Fibroblast of lung (primary cell): ENCODE results near the gene IL1RN. TPM values are rescaled to one million over a fixed set of nuclear protein-coding genes. Genes with fewer than 3 reads are reported as not detected.

Experiments
- DNase-seq, 2 donors: peaks; one replicate each; pipeline versions ENCODE4 v3.0.0 to v3.0.0-alpha.2; 2010; ENCODE audit warnings: low read depth in 2 of 2
- H2AFZ ChIP-seq: 2 replicates; pipeline ENCODE4 v1.5.1; 2012; ENCODE audit warnings: low read length, control low read depth, inconsistent platforms
- H3K27ac ChIP-seq: 2 replicates; pipeline ENCODE4 v1.5.1; 2011; ENCODE audit warnings: low read length, control low read depth; ENCODE audit not compliant: insufficient read depth
- H3K27me3 ChIP-seq: 2 replicates; pipeline ENCODE4 v1.5.1; 2011; ENCODE audit warnings: mild to moderate bottlenecking, low read length; ENCODE audit not compliant: control insufficient read depth, insufficient read depth
- H3K36me3 ChIP-seq: 2 replicates; pipeline ENCODE4 v1.5.1; 2011; ENCODE audit warnings: low read length; ENCODE audit not compliant: control insufficient read depth, insufficient read depth
- H3K4me1 ChIP-seq: 2 replicates; pipeline ENCODE4 v1.5.1; 2011; ENCODE audit warnings: low read length; ENCODE audit not compliant: control insufficient read depth, insufficient read depth; ENCODE audit errors: extremely low read depth
- H3K4me2 ChIP-seq: 2 replicates; pipeline ENCODE4 v1.5.1; 2011; ENCODE audit warnings: low read length, control low read depth; ENCODE audit not compliant: insufficient read depth; ENCODE audit errors: extremely low read depth
- H3K4me3 ChIP-seq, 4 experiments: fragments of 200-600 bp in 1 of 4; sonication (generic) in 1 of 4; replicated peaks in 1 of 4; 2 replicates each; pipeline ENCODE4 v1.5.1; 2011 to 2016; ENCODE audit warnings: low read length in 4 of 4, low read depth in 3 of 4, mild to moderate bottlenecking in 3 of 4, control low read depth in 2 of 4, inconsistent platforms in 1 of 4, mixed read lengths in 1 of 4; ENCODE audit not compliant: insufficient read depth in 1 of 4; ENCODE audit errors: control extremely low read depth in 1 of 4
- H3K79me2 ChIP-seq: 2 replicates; pipeline ENCODE4 v1.5.1; 2012; ENCODE audit warnings: mild to moderate bottlenecking, low read length, inconsistent platforms; ENCODE audit not compliant: control insufficient read depth, insufficient read depth
- H3K9ac ChIP-seq: 2 replicates; pipeline ENCODE4 v1.5.1; 2011; ENCODE audit warnings: mild to moderate bottlenecking, low read length, control low read depth; ENCODE audit not compliant: insufficient read depth
- H3K9me3 ChIP-seq: 2 replicates; pipeline ENCODE4 v1.5.1; 2012; ENCODE audit warnings: low read depth, low read length; ENCODE audit not compliant: control insufficient read depth, insufficient read depth
- H4K20me1 ChIP-seq: 2 replicates; pipeline ENCODE4 v1.5.1; 2011; ENCODE audit warnings: low read length; ENCODE audit not compliant: control insufficient read depth, insufficient read depth; ENCODE audit errors: extremely low read depth
- CTCF ChIP-seq, 2 donors: IDR thresholded peaks in 1 of 2; conservative IDR thresholded peaks in 1 of 2; 1 replicate in 1 of 2; 2 replicates in 1 of 2; pipeline ENCODE4 v1.5.1; 2011 to 2012; ENCODE audit warnings: low read length in 2 of 2, control low read depth in 1 of 2, inconsistent platforms in 1 of 2, low read depth in 1 of 2, mild to moderate bottlenecking in 1 of 2
- EZH2 ChIP-seq: IDR thresholded peaks from 2 replicates; pipeline ENCODE4 v1.5.1; 2012; ENCODE audit warnings: low read length, control low read depth, mild to moderate bottlenecking; ENCODE audit errors: missing control alignments
- polyA plus RNA-seq, 2 donors: library from polyadenylated mRNA; depleted of rRNA in 1 of 2; stranded (reverse) in 1 of 2; unstranded in 1 of 2; fragments of >200 nt; gene quantifications; 2 replicates each; pipeline ENCODE4 v1.2.1, GENCODE V29; 2011 to 2012; ENCODE audit warnings: missing spikeins in 1 of 2
- total RNA-seq: library from RNA; depleted of rRNA; stranded (reverse); fragments of >200 nt; gene quantifications from 2 replicates; pipeline ENCODE4 v1.2.1, GENCODE V29; 2014

Gene IL1RN
- total and polyA plus RNA-seq, 2 donors (not counting 1 experiment from before 2014, with no cell fraction given): 0.06 TPM; not detected in 1

- TF ChIP-seq CTCF (conservative IDR thresholded peaks at IDR 0.05 in 1 of 2, IDR thresholded peaks at IDR 0.05 in 1 of 2; ENCODE audit: low read depth in 1 of 2, low read length in 2 of 2) (no peak), EZH2 (no peak)
- no peak for DNase-seq
- Histone ChIP-seq H3K9me3 (no peaks in the 10 kb centered on the region), H3K4me1 (no peaks in the 10 kb centered on the region), H3K4me2 (no peak overlapping the region), H3K36me3 (no peaks in the 10 kb centered on the region), H3K27me3 (peaks cover 2% of the 10 kb centered on the region), H4K20me1 (no peaks in the 10 kb centered on the region), H3K79me2 (no peaks in the 10 kb centered on the region), H3K9ac (no peak overlapping the region), H2AFZ (no peak overlapping the region), H3K4me3 (no peak overlapping the region), H3K27ac (no peak overlapping the region)
Observed at GRCh38 chr2:113149553-113150257, 22.3 kb downstream of the IL1RN start.

- H2AFZ ChIP-seq: no peak overlapping the region
- peaks cover 2% of the 10 kb centered on the region for H3K27me3 ChIP-seq
- H4K20me1 ChIP-seq: no peaks in the 10 kb centered on the region
- H3K27ac ChIP-seq: no peak overlapping the region
- TF ChIP-seq EZH2 (no peak), CTCF (conservative IDR thresholded peaks at IDR 0.05 in 1 of 2, IDR thresholded peaks at IDR 0.05 in 1 of 2; ENCODE audit: low read depth in 1 of 2, low read length in 2 of 2) (no peak)
- no peaks in the 10 kb centered on the region for H3K36me3 ChIP-seq
- no peaks in the 10 kb centered on the region for H3K4me1 ChIP-seq
- no peak overlapping the region for H3K4me3 ChIP-seq
- H3K79me2 ChIP-seq: no peaks in the 10 kb centered on the region
- H3K9me3 ChIP-seq: no peaks in the 10 kb centered on the region
- H3K9ac ChIP-seq: no peak overlapping the region
- H3K4me2 ChIP-seq: no peak overlapping the region
- no peak for DNase-seq
Observed at GRCh38 chr2:113150258-113150601, 22.8 kb downstream of the IL1RN start.

GRCh38 chr2:113155331-113155730, 27.9 kb downstream of the IL1RN start:
- H4K20me1 ChIP-seq: no peaks in the 10 kb centered on the region
- H3K27me3 ChIP-seq: no peaks in the 10 kb centered on the region
- H3K9me3 ChIP-seq: no peaks in the 10 kb centered on the region
- TF ChIP-seq CTCF (conservative IDR thresholded peaks at IDR 0.05 in 1 of 2, IDR thresholded peaks at IDR 0.05 in 1 of 2; ENCODE audit: low read depth in 1 of 2, low read length in 2 of 2) (no peak), EZH2 (no peak)
- H2AFZ ChIP-seq: no peak overlapping the region
- H3K27ac ChIP-seq: no peak overlapping the region
- H3K36me3 ChIP-seq: no peaks in the 10 kb centered on the region
- H3K79me2 ChIP-seq: no peaks in the 10 kb centered on the region
- no peak overlapping the region for H3K9ac ChIP-seq
- H3K4me3 ChIP-seq: no peak overlapping the region
- H3K4me2 ChIP-seq: no peak overlapping the region
- peaks cover 5% of the 10 kb centered on the region for H3K4me1 ChIP-seq
- DNase-seq: no peak
